ENCODE data around the gene ATG2B. TPM values are rescaled to one million over a fixed set of nuclear protein-coding genes. Genes with fewer than 3 reads are reported as not detected.
A peak's percentile ranks its signal among the peaks of the same experiment; 100 is the strongest.

ATG2B gene
- total RNA-seq, 1 donor from 2014 or later: 19.9 TPM

DNA sequence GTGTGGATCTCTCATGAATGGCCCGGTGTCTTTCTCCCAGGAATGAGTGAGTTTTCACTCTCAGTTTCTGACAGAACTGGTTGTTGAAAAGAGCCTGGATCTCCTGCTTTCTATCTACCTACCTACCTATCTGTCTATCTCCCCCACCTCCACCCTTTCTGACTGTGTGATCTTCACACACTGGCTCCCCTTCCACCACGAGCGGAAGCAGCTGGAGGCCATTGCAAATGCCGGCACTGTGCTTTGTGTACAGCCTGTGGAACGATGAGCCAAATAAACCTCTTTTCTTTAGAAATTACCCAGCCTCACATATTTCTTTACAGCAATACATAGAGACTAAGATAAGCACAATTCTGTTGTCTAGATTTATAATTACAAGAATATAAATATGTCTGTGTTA, 7.4 kb upstream of the ATG2B start:
- H3K36me3 Mint-ChIP-seq: peaks cover 31% of the 10 kb centered on the region
- H3K9me3 Mint-ChIP-seq: peaks cover 7% of the 10 kb centered on the region
- no peak overlapping the region for H3K27ac Mint-ChIP-seq
- DNase-seq (ENCODE audit: extremely low spot score, unreplicated experiment): no peak
- H3K4me3 Mint-ChIP-seq: no peak overlapping the region
- H3K4me1 Mint-ChIP-seq (ENCODE audit: unreplicated experiment): peaks cover 12% of the 10 kb centered on the region
- TF ChIP-seq, protein P1, sequence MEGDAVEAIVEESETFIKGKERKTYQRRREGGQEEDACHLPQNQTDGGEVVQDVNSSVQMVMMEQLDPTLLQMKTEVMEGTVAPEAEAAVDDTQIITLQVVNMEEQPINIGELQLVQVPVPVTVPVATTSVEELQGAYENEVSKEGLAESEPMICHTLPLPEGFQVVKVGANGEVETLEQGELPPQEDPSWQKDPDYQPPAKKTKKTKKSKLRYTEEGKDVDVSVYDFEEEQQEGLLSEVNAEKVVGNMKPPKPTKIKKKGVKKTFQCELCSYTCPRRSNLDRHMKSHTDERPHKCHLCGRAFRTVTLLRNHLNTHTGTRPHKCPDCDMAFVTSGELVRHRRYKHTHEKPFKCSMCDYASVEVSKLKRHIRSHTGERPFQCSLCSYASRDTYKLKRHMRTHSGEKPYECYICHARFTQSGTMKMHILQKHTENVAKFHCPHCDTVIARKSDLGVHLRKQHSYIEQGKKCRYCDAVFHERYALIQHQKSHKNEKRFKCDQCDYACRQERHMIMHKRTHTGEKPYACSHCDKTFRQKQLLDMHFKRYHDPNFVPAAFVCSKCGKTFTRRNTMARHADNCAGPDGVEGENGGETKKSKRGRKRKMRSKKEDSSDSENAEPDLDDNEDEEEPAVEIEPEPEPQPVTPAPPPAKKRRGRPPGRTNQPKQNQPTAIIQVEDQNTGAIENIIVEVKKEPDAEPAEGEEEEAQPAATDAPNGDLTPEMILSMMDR (conservative IDR thresholded peaks at IDR 0.05): no peak
- no peaks in the 10 kb centered on the region for H3K27me3 Mint-ChIP-seq

- Mint-ChIP-seq H3K27ac (no peak overlapping the region), H3K9me3 (peaks cover 7% of the 10 kb centered on the region)
Observed at GRCh38 chr14:96368534-96368933, 5.4 kb upstream of the ATG2B start.

DNA sequence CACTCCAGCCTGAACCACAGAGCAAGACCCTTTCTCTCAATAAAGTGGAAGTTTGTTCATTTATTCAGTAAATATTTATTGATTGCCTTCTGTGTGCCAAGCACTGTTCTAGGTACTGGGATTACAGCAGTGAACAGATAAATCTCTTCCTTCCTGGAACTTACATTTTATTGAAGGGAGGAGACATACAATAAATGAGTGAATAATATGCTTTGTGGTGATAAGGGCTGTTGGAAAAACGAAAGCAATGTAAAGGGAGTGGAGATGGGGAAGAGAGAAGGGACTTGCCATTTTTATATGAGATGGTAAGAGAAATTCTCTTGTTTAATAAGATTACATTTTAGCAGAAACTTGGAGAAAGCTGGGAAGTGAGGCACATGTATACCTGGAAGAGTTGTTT, 1.8 kb upstream of the ATG2B start:
- H3K9me3 Mint-ChIP-seq: peaks cover 7% of the 10 kb centered on the region
- H3K27ac Mint-ChIP-seq: peak overlapping the region; percentile 92
- peak overlapping the region; percentile 92 for H3K4me3 Mint-ChIP-seq
- peaks cover 21% of the 10 kb centered on the region for H3K36me3 Mint-ChIP-seq
- peaks cover 45% of the 10 kb centered on the region for H3K4me1 Mint-ChIP-seq (ENCODE audit: unreplicated experiment)
- TF ChIP-seq, protein P1 (conservative IDR thresholded peaks at IDR 0.05): no peak
- H3K27me3 Mint-ChIP-seq: no peaks in the 10 kb centered on the region
- DNase-seq (ENCODE audit: extremely low spot score, unreplicated experiment): no peak

More at GRCh38 chr14:96368534-96368933, 5.4 kb upstream of the ATG2B start:
- TF ChIP-seq, protein P1 (conservative IDR thresholded peaks at IDR 0.05): no peak
- Mint-ChIP-seq H3K4me1 (ENCODE audit: unreplicated experiment) (peaks cover 26% of the 10 kb centered on the region), H3K4me3 (no peak overlapping the region), H3K27me3 (no peaks in the 10 kb centered on the region), H3K36me3 (peaks cover 26% of the 10 kb centered on the region)
- no peak for DNase-seq (ENCODE audit: extremely low spot score, unreplicated experiment)

DNA sequence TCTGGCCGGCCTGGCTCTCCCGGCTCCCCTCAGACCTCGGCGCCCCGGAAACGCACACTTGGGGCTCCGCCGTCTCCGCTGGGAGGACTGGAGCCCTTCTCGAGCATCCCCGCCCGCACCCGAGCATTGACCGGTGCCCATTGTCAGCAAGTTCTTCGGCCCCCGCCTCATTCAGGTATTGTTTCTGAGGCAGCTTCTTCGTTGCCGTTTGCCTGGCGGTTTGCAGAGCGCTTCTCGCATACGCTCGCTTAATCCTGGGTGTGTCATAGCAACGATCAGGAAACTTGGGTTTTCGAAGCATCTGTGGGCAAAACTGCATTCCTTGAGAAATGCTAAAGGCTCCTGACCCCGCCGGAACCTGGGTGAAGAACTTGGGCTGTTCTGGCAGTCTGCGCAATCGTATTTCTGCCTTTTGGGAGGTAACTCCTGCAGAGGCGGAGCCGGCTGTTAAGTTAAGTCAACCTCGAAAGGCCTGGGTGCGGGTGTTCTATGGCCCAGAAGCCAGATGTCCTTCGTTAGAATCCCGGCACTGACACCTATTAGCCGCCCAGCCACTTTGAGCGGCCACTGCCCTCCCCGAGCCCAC, 703 bp upstream of the ATG2B start:
- Mint-ChIP-seq H3K4me3 (peak overlapping the region; percentile 92), H3K4me1 (ENCODE audit: unreplicated experiment) (peaks cover 47% of the 10 kb centered on the region), H3K9me3 (peaks cover 5% of the 10 kb centered on the region), H3K27me3 (no peaks in the 10 kb centered on the region), H3K27ac (peak overlapping the region; percentile 92), H3K36me3 (peaks cover 18% of the 10 kb centered on the region)
- TF ChIP-seq, protein P1 (conservative IDR thresholded peaks at IDR 0.05): no peak
- peak; percentile 72 for DNase-seq (ENCODE audit: extremely low spot score, unreplicated experiment)

DNA sequence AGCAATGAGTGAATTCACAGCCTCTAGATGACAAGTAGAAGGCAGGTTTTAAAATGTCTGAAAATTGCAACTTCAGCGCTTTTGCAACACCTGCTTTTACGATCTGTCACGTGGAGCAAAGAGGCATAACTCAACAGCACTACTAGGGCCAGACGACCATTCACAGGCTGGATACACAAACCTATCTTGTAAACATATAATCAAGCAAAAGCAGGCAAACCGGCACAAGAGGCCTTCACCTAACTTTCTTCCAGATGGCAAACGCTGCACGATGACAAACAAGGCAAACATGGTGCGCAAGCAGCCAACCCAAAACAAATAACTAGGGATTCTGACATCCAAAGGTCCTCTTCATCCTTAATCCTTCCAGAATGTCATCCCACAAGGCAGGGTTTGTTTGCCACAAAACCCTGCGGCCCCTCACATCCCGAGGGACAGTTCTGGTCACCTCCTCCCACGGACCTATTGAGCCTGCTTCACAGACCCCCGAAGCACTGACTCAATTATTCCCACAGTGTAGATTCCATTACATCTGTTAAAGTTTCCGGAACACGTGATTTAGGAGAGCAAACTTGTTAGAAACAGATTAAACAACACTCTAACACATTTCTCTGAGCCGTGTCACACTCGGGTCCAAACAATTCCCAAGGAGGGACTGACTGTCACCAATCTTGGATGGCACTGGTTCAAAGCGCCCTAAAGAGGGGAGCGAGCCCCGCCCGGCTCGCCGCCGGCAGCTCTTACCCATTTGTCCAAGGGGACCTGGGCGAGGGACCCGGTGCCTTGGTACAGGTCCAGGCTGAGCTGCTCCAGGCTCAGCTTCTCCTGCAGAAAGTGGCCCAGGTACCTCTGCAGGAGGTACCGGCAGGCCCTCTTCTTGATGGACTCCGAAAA, 823 bp downstream of the ATG2B start:
- H3K9me3 Mint-ChIP-seq: no peaks in the 10 kb centered on the region
- H3K4me3 Mint-ChIP-seq: peak overlapping the region; percentile 95
- H3K4me1 Mint-ChIP-seq (ENCODE audit: unreplicated experiment): peaks cover 44% of the 10 kb centered on the region
- no peaks in the 10 kb centered on the region for H3K27me3 Mint-ChIP-seq
- H3K27ac Mint-ChIP-seq: peak overlapping the region; percentile 97
- no peak for DNase-seq (ENCODE audit: extremely low spot score, unreplicated experiment)
- H3K36me3 Mint-ChIP-seq: peaks cover 8% of the 10 kb centered on the region
- TF ChIP-seq, protein P1 (conservative IDR thresholded peaks at IDR 0.05): no peak
